GM12878 (cell line): ENCODE measurements around the gene JKAMP. TPM values are rescaled to one million over a fixed set of nuclear protein-coding genes. Genes with fewer than 3 reads are reported as not detected.

Source experiments
- ATAC-seq: fragments of 200-7000 bp; cut with Tn5 transposase; 3 replicates; pipeline ENCODE4 v1.9.1; 2020; ENCODE audit warnings: mild to moderate bottlenecking, moderate library complexity
- BruUV-seq: library from RNA; stranded (reverse); fragments of 400-500 nt; replicated peaks from 2 replicates; lab custom pipeline; 2021; lab: Mats Ljungman, UMichigan
- CTCF ChIA-PET: fragments of 300-600 bp; sonication (Branson Sonifier 250); formaldehyde crosslinking; extraction: SDS; loops from one replicate; lab custom pipeline; 2021; ENCODE audit warnings: inconsistent platforms; lab: Yijun Ruan, JAX
- POLR2A ChIA-PET: fragments of 350-600 bp; formaldehyde crosslinking; extraction: SDS; loops from one replicate; lab custom pipeline; 2021; ENCODE audit warnings: inconsistent platforms; lab: Charles Lee
- RAD21 ChIA-PET: fragments of 300-600 bp; sonication (Branson Sonifier 250); formaldehyde crosslinking; loops from one replicate; lab custom pipeline; 2023; ENCODE audit warnings: antibody characterized with exemption; ENCODE audit not compliant: unreplicated experiment; lab: Charles Lee
- SMC1A ChIA-PET: fragments of 300-600 bp; sonication (Branson Sonifier 250); formaldehyde crosslinking; loops from one replicate; lab custom pipeline; 2023; ENCODE audit not compliant: unreplicated experiment, uncharacterized antibody; lab: Charles Lee
- DNase-seq: peaks from one replicate; pipeline ENCODE4 v3.0.0-alpha.2; 2011; ENCODE audit warnings: low read depth, low spot score
- FAIRE-seq: peaks from 3 replicates; lab custom pipeline; 2011; peaks lifted over from hg19 to GRCh38; lab: Jason Lieb, UNC
- H2AFZ ChIP-seq: 2 replicates; pipeline ENCODE4 v1.6.0; 2011; ENCODE audit warnings: low read depth, low read length, control low read depth; ENCODE audit not compliant: control insufficient read depth
- H3K27ac ChIP-seq: 2 replicates; pipeline ENCODE4 v1.5.1; 2011; ENCODE audit warnings: control low read depth; ENCODE audit not compliant: control insufficient read depth, insufficient read depth
- H3K27me3 ChIP-seq, 2 experiments: replicated peaks in 1 of 2; 2 replicates each; pipeline versions ENCODE4 v1.6.0 to v1.6.1; 2011; ENCODE audit warnings: low read length in 1 of 2; ENCODE audit not compliant: control insufficient read depth in 2 of 2, insufficient read depth in 2 of 2
- H3K36me3 ChIP-seq, 2 experiments: 2 replicates each; pipeline ENCODE4 v1.5.1; 2011; ENCODE audit warnings: low read length in 1 of 2; ENCODE audit not compliant: control insufficient read depth in 2 of 2, insufficient read depth in 2 of 2
- H3K4me1 ChIP-seq: 2 replicates; pipeline ENCODE4 v1.6.1; 2011; ENCODE audit warnings: mild to moderate bottlenecking, low read length, moderate library complexity, mixed read lengths; ENCODE audit not compliant: control insufficient read depth, insufficient read depth
- H3K4me2 ChIP-seq: 2 replicates; pipeline ENCODE4 v1.6.0; 2011; ENCODE audit warnings: control low read depth; ENCODE audit not compliant: control insufficient read depth, insufficient read depth
- H3K4me3 ChIP-seq: fragments of 200-600 bp; sonication (generic); 2 replicates; pipeline ENCODE4 v1.5.1; 2016
- H3K79me2 ChIP-seq: 2 replicates; pipeline ENCODE4 v1.6.0; 2011; ENCODE audit warnings: low read length; ENCODE audit not compliant: control insufficient read depth, insufficient read depth
- H3K9ac ChIP-seq: 2 replicates; pipeline ENCODE4 v1.8.0; 2011; ENCODE audit warnings: low read length, control low read depth, mixed read lengths; ENCODE audit not compliant: control insufficient read depth, insufficient read depth
- H3K9me3 ChIP-seq: replicated peaks from 3 replicates; pipeline ENCODE4 v1.5.1; 2011; ENCODE audit warnings: mild to moderate bottlenecking, low read length; ENCODE audit not compliant: control insufficient read depth, insufficient read depth
- H4K20me1 ChIP-seq: 2 replicates; pipeline ENCODE4 v1.6.0; 2011; ENCODE audit not compliant: control insufficient read depth, insufficient read depth
- BACH1 ChIP-seq: fragments of 450-650 bp; IDR thresholded peaks from 2 replicates; pipeline ENCODE4 v1.6.1; 2017; ENCODE audit warnings: mild to moderate bottlenecking, borderline replicate concordance
- BCL3 ChIP-seq: IDR thresholded peaks from 2 replicates; pipeline ENCODE4 v1.6.1; 2011; ENCODE audit warnings: borderline replicate concordance, low read depth, mild to moderate bottlenecking, moderate library complexity, low read length; ENCODE audit not compliant: insufficient read depth, poor library complexity, severe bottlenecking
- EP300 ChIP-seq, 2 experiments: fragments of 150-350 bp in 1 of 2; IDR thresholded peaks; 2 replicates each; pipeline ENCODE4 v1.6.1; 2011 to 2012; ENCODE audit warnings: low read depth in 2 of 2, low read length in 2 of 2, borderline replicate concordance in 1 of 2, improper control_type of control experiment in 1 of 2, inconsistent platforms in 1 of 2; ENCODE audit not compliant: control insufficient read depth in 1 of 2
- HDGF ChIP-seq: fragments of 450-650 bp; IDR thresholded peaks from 2 replicates; pipeline ENCODE4 v1.6.1; 2016; ENCODE audit warnings: antibody characterized with exemption
- IKZF2 ChIP-seq, 2 experiments: fragments of 450-650 bp; IDR thresholded peaks; 2 replicates each; pipeline ENCODE4 v1.6.1; 2017; ENCODE audit warnings: mild to moderate bottlenecking in 2 of 2, moderate library complexity in 2 of 2
- KAT2A ChIP-seq: conservative IDR thresholded peaks from 2 replicates; pipeline ENCODE4 v1.6.1; 2011; ENCODE audit warnings: low read depth, low read length; ENCODE audit not compliant: control insufficient read depth
- MAX ChIP-seq: IDR thresholded peaks from 2 replicates; pipeline ENCODE4 v1.6.1; 2012; ENCODE audit warnings: low read depth, low read length, improper control_type of control experiment
- NFXL1 ChIP-seq: fragments of 450-650 bp; IDR thresholded peaks from 2 replicates; pipeline ENCODE4 v1.6.1; 2017; ENCODE audit warnings: antibody characterized with exemption, mild to moderate bottlenecking, borderline replicate concordance
- SPI1 ChIP-seq: IDR thresholded peaks from 2 replicates; pipeline ENCODE4 v1.6.1; 2011; ENCODE audit warnings: low read depth, mild to moderate bottlenecking, low read length, moderate library complexity, borderline replicate concordance; ENCODE audit not compliant: insufficient read depth
- ZBTB4 ChIP-seq: fragments of 450-650 bp; formaldehyde crosslinking; IDR thresholded peaks from 2 replicates; pipeline ENCODE4 v1.4.0; 2022; ENCODE audit warnings: mild to moderate bottlenecking, moderate library complexity
- ZNF274 ChIP-seq: IDR thresholded peaks from one replicate; pipeline ENCODE4 v1.8.0; 2011; ENCODE audit not compliant: insufficient read length, insufficient read depth
- WGBS: methylation state at CpG from one replicate; pipeline ENCODE4 v1.1.6; 2016; ENCODE audit warnings: low lambda C conversion rate; ENCODE audit not compliant: insufficient replicate concordance, insufficient coverage; ENCODE audit errors: missing lambda C conversion rate; 5-methylcytosine and 5-hydroxymethylcytosine counted together
- in situ Hi-C: fragments of 300-500 bp; cut with MboI; formaldehyde crosslinking; loops from 9 replicates; pipeline ENCODE4 v1.14.3; 2018; ENCODE audit warnings: mixed read lengths
- intact Hi-C: fragments of 100-400 bp; cut with micrococcal nuclease; formaldehyde crosslinking; loops from one replicate; pipeline ENCODE4 v1.14.2; 2022; ENCODE audit not compliant: unreplicated experiment
- polyA plus RNA-seq, 11 experiments: library from polyadenylated mRNA; depleted of rRNA in 4 of 11; unstranded in 6 of 11; stranded (reverse) in 5 of 11; fragments of >200 nt; fragmentation: Nextera tagmentation in 4 of 11; fragmentation: Illumina TruSeq in 1 of 11; extraction: Ambion mirVana in 4 of 11; extraction: Trizol in 1 of 11; gene quantifications; 1 replicate in 1 of 11; 2 replicates in 10 of 11; pipeline versions ENCODE4 v1.2.1 to v1.2.3, GENCODE V29; 2011 to 2016; ENCODE audit warnings: inconsistent platforms in 2 of 11, missing spikeins in 2 of 11, low read depth in 1 of 11
- total RNA-seq, 4 experiments: library from RNA; depleted of rRNA in 3 of 4; stranded (reverse); fragments of >200 nt in 3 of 4; fragmentation: Illumina TruSeq in 1 of 4; extraction: Trizol in 1 of 4; gene quantifications; 2 replicates each; pipeline versions ENCODE4 v1.2.1 to v1.2.3, GENCODE V29; 2013 to 2021

JKAMP gene
- total and polyA plus RNA-seq, 10 of the 15 experiments (the other 5 are each of a cell fraction or from before 2014, with no cell fraction given), result 18.2 to 129 (median 46.6) TPM

- no peak for TF ChIP-seq MAX
- no peak for TF ChIP-seq SPI1
Observed at GRCh38 chr14:59482541-59483331, 1.6 kb upstream of the JKAMP start (continued).

GRCh38 chr14:59483363-59483762, 954 bp upstream of the JKAMP start:
- peaks cover 60% of the 10 kb centered on the region for H3K79me2 ChIP-seq
- peak overlapping the region; percentile 76 for H3K9ac ChIP-seq
- H3K36me3 ChIP-seq, result no peaks in the 10 kb centered on the region
- BruUV-seq, result no TSS peak
- intact Hi-C loops (loop anchor here (10.0 kb wide), 2 partner anchors 611 to 681 kb away; partner anchors contain the start of genes DHRS7 and PCNX4), in situ Hi-C loops (loop anchor here (25.0 kb wide), 1 partner anchor 679 kb away; the partner anchor contains the start of gene DHRS7)
- peak overlapping the region; percentile 32; the same call in 1 of the 2 replicates for H2AFZ ChIP-seq
- no peak for FAIRE-seq
- ChIA-PET SMC1A (interaction anchor here (1.1 to 1.4 kb wide), 2 partner anchors 9 to 208 kb away, joined by 3 to 4 read pairs; no protein-coding TSS in a partner anchor), RAD21 (interaction anchor here (1.3 to 1.5 kb wide), 3 partner anchors 14 to 358 kb away, joined by 3 to 4 read pairs (median 3); no protein-coding TSS in a partner anchor), CTCF (interaction anchor here (0.8 to 2.2 kb wide), 10 partner anchors 9 to 355 kb away, joined by 3 to 6 read pairs (median 4); partner anchors contain the start of gene GPR135), POLR2A (interaction anchor here (0.6 to 1.7 kb wide), 3 partner anchors 18 to 1936 kb away, joined by 3 to 6 read pairs (median 3); partner anchors contain the start of gene GPR135)
- peaks cover 10% of the 10 kb centered on the region; the same call in 1 of the 2 replicates for H3K4me1 ChIP-seq
- H3K4me3 ChIP-seq, result peak overlapping the region; percentile 83
- peak overlapping the region; percentile 85 for H3K27ac ChIP-seq
- peak overlapping the region; percentile 96 for H3K4me2 ChIP-seq
- no peaks in the 10 kb centered on the region for H3K9me3 ChIP-seq
- ATAC-seq, result no peak
- no peak for DNase-seq
- 1% methylated on average over 16 of the region's 16 CpGs for WGBS
- no peaks in the 10 kb centered on the region for H4K20me1 ChIP-seq
- no peaks in the 10 kb centered on the region for H3K27me3 ChIP-seq
- TF ChIP-seq ZBTB4 (CRISPR knock-in tag), result no peak
- TF ChIP-seq NFXL1, result no peak
- TF ChIP-seq BACH1, result no peak
- no peak for TF ChIP-seq BCL3
- no peak for TF ChIP-seq KAT2A
- 0 out of 4 replicates have a peak, but pooled peaks of 1 of the 2 experiments have one; percentile 4 for TF ChIP-seq EP300 (IDR thresholded peaks at IDR 0.05; ENCODE audit: borderline replicate concordance in 1 of 2, control insufficient read depth in 1 of 2, low read depth in 2 of 2, low read length in 2 of 2)
- no peak for TF ChIP-seq HDGF
- TF ChIP-seq ZNF274, result no peak
- TF ChIP-seq IKZF2 (IDR thresholded peaks at IDR 0.05), result peak in 1 of 2 experiments; percentile 28; a peak in 1 of 4 replicates
- TF ChIP-seq MAX, result no peak
